NB4 (cell line): ENCODE results near the gene DIS3L2.

Experiments
- CTCF ChIP-seq: IDR thresholded peaks from one replicate; pipeline ENCODE4 v1.5.1; 2012; ENCODE audit warnings: low read depth, low read length
- POLR2A ChIP-seq: IDR thresholded peaks from 2 replicates; pipeline ENCODE4 v1.6.1; 2011; ENCODE audit warnings: mild to moderate bottlenecking; ENCODE audit not compliant: insufficient read length; ENCODE audit errors: extremely low read depth

GRCh38 chr2:232320443-232320803 is 358.9 kb downstream of the DIS3L2 start:
- TF ChIP-seq CTCF, result no peak
- no peak for TF ChIP-seq POLR2A
